ENCODE measurements around the gene GRIK4. TPM values are rescaled to one million over a fixed set of nuclear protein-coding genes. Genes with fewer than 3 reads are reported as not detected.

The GRIK4 gene
- total and polyA plus RNA-seq, 2 donors (not counting 1 experiment from before 2014, with no cell fraction given), result 0.12 to 0.27 TPM

DNA sequence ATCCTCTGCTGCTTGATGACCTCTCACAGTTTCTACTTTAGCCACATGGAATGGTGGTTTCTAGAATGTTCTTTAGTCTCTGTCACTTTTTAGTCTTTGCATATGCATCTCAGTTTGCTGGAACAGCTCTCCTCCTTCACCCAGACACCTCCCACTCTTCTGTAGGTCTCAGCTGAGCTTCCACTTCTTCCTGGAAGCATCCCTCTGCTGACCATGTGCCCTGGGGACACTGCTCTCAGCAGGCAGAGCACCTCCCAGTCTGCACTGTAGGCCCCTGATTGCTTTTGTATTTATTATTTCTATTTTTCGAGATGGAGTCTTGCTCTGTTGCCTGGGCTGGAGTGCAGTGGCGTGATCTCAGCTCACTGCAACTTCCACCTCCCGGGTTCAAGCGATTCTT, 84.0 kb downstream of the GRIK4 start:
- H3K4me2 ChIP-seq (replicated peaks; ENCODE audit: low read depth, low read length, poor library complexity, severe bottlenecking), result no peak overlapping the region
- H3K36me3 ChIP-seq (replicated peaks in 1 of 2; ENCODE audit: control extremely low read depth in 1 of 2, control insufficient read depth in 1 of 2, extremely low read depth in 1 of 2, insufficient read depth in 2 of 2, low read length in 1 of 2), result no peaks in the 10 kb centered on the region
- H3K27ac Mint-ChIP-seq, result no peak overlapping the region
- DNase-seq, result no peak
- 94% methylated on average over 3 of the region's 4 CpGs for WGBS (ENCODE audit: insufficient coverage)
- intact Hi-C loops (cut with micrococcal nuclease), result no loop called here
- H3K4me3 ChIP-seq (ENCODE audit: control extremely low read depth in 1 of 5, extremely low read depth in 1 of 5, insufficient read depth in 1 of 5, low read depth in 2 of 5, low read length in 4 of 5), result no peak overlapping the region
- peaks cover 30% of the 10 kb centered on the region for H3K27me3 Mint-ChIP-seq
- no peaks in the 10 kb centered on the region for H3K4me1 Mint-ChIP-seq
- H3K4me3 Mint-ChIP-seq, result no peak overlapping the region
- peaks cover 0 to 3% (median 0%) of the 10 kb centered on the region in 4 experiments for H3K27me3 ChIP-seq (replicated peaks in 1 of 4; ENCODE audit: control extremely low read depth in 1 of 4, control insufficient read depth in 3 of 4, insufficient read depth in 4 of 4, low read length in 3 of 4)
- no peaks in the 10 kb centered on the region for H3K79me2 ChIP-seq (ENCODE audit: control insufficient read depth, insufficient read depth, low read length)
- H3K9me3 Mint-ChIP-seq (ENCODE audit: insufficient read depth), result no peaks in the 10 kb centered on the region
- TF ChIP-seq EZH2 (IDR thresholded peaks at IDR 0.05; ENCODE audit: borderline replicate concordance, insufficient read depth, low read depth, low read length, poor library complexity, severe bottlenecking), result no peak
- TF ChIP-seq, protein P1, sequence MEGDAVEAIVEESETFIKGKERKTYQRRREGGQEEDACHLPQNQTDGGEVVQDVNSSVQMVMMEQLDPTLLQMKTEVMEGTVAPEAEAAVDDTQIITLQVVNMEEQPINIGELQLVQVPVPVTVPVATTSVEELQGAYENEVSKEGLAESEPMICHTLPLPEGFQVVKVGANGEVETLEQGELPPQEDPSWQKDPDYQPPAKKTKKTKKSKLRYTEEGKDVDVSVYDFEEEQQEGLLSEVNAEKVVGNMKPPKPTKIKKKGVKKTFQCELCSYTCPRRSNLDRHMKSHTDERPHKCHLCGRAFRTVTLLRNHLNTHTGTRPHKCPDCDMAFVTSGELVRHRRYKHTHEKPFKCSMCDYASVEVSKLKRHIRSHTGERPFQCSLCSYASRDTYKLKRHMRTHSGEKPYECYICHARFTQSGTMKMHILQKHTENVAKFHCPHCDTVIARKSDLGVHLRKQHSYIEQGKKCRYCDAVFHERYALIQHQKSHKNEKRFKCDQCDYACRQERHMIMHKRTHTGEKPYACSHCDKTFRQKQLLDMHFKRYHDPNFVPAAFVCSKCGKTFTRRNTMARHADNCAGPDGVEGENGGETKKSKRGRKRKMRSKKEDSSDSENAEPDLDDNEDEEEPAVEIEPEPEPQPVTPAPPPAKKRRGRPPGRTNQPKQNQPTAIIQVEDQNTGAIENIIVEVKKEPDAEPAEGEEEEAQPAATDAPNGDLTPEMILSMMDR (IDR thresholded peaks at IDR 0.05), result no peak
- no peak overlapping the region for H2AFZ ChIP-seq (ENCODE audit: insufficient read depth, low read depth, low read length, poor library complexity, severe bottlenecking)
- no peaks in the 10 kb centered on the region for H3K4me1 ChIP-seq (ENCODE audit: control insufficient read depth in 2 of 2, insufficient read depth in 2 of 2, low read length in 2 of 2)
- no peak overlapping the region for H3K9ac ChIP-seq (ENCODE audit: low read length)
- no peak for ATAC-seq (ENCODE audit: low read depth)
- ChIA-PET POLR2A (no interaction called here), CTCF (no interaction called here)
- H3K27ac ChIP-seq (ENCODE audit: low read length in 2 of 2), result no peak overlapping the region
- no peaks in the 10 kb centered on the region for H4K20me1 ChIP-seq (ENCODE audit: control insufficient read depth, insufficient read depth, low read length, poor library complexity, severe bottlenecking)
- no peaks in the 10 kb centered on the region for H3K9me3 ChIP-seq (ENCODE audit: control extremely low read depth in 1 of 3, control insufficient read depth in 2 of 3, insufficient read depth in 1 of 3, low read length in 2 of 3)

DNA sequence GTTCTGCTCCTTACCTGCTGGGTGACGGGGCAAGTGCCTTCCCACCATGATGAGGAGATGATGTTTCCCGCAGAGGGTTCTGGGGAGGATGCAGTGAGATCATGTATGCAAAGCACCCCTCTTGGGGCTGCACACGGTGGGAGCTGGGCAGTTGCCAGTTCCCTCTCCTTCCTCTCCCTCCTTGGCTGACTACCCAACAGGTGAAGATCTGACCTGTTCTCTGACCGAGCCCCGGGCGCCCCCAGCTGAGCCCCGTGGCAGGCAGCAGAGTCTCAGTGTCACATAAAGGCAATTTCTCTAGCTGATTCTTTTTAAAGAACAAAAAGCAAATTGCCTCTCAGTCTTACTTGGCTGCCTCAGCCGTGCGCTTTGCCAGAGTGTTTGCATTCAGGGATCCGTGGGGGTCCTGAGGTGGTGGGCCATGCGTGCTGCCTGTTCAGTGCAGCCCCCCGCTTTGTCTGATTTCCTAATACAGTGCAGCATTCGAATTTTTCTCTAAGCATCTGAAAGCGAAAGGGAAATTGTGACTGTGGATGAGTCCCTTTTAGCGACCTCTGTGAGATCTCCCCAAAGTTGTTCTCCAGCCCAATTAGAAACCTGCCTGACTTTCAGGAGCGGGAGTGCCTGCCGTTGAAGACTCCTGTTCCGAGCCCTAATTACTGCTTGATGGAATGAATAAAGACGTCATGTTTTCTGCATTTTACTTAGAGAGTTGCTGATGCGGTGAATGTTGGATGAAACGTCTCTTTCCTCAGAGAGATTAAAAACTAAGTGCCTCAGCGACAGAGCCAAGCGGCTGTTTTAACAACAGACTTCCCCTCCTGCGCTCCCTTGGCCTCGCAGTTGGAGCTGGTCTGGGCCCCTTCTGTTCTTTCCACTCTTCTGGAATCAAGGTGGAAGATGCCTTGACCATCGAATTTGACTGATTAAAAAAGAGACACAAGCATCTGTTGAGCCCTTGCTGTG, 86.0 kb downstream of the GRIK4 start:
- WGBS (ENCODE audit: insufficient coverage), result 75% methylated on average over 20 of the region's 26 CpGs
- no peak for ATAC-seq (ENCODE audit: low read depth)
- no peak overlapping the region for H2AFZ ChIP-seq (ENCODE audit: insufficient read depth, low read depth, low read length, poor library complexity, severe bottlenecking)
- no peaks in the 10 kb centered on the region for H3K4me1 ChIP-seq (ENCODE audit: control insufficient read depth in 2 of 2, insufficient read depth in 2 of 2, low read length in 2 of 2)
- no peak for DNase-seq
- H3K36me3 ChIP-seq (replicated peaks in 1 of 2; ENCODE audit: control extremely low read depth in 1 of 2, control insufficient read depth in 1 of 2, extremely low read depth in 1 of 2, insufficient read depth in 2 of 2, low read length in 1 of 2), result no peaks in the 10 kb centered on the region
- no peaks in the 10 kb centered on the region for H3K9me3 ChIP-seq (ENCODE audit: control extremely low read depth in 1 of 3, control insufficient read depth in 2 of 3, insufficient read depth in 1 of 3, low read length in 2 of 3)
- no peaks in the 10 kb centered on the region for H4K20me1 ChIP-seq (ENCODE audit: control insufficient read depth, insufficient read depth, low read length, poor library complexity, severe bottlenecking)
- no peaks in the 10 kb centered on the region for H3K79me2 ChIP-seq (ENCODE audit: control insufficient read depth, insufficient read depth, low read length)
- Mint-ChIP-seq H3K9me3 (ENCODE audit: insufficient read depth) (no peaks in the 10 kb centered on the region), H3K27ac (no peak overlapping the region), H3K27me3 (peaks cover 26% of the 10 kb centered on the region), H3K4me1 (no peaks in the 10 kb centered on the region), H3K4me3 (no peak overlapping the region)
- POLR2A ChIA-PET, result no interaction called here
- CTCF ChIA-PET, result no interaction called here
- TF ChIP-seq, protein P1 (IDR thresholded peaks at IDR 0.05), result no peak
- no peak for TF ChIP-seq EZH2 (IDR thresholded peaks at IDR 0.05; ENCODE audit: borderline replicate concordance, insufficient read depth, low read depth, low read length, poor library complexity, severe bottlenecking)
- peaks cover 0 to 3% (median 0%) of the 10 kb centered on the region in 4 experiments for H3K27me3 ChIP-seq (replicated peaks in 1 of 4; ENCODE audit: control extremely low read depth in 1 of 4, control insufficient read depth in 3 of 4, insufficient read depth in 4 of 4, low read length in 3 of 4)
- no peak overlapping the region for H3K4me3 ChIP-seq (ENCODE audit: control extremely low read depth in 1 of 5, extremely low read depth in 1 of 5, insufficient read depth in 1 of 5, low read depth in 2 of 5, low read length in 4 of 5)
- intact Hi-C loops (cut with micrococcal nuclease), result no loop called here
- no peak overlapping the region for H3K27ac ChIP-seq (ENCODE audit: low read length in 2 of 2)
- no peak overlapping the region for H3K4me2 ChIP-seq (replicated peaks; ENCODE audit: low read depth, low read length, poor library complexity, severe bottlenecking)
- no peak overlapping the region for H3K9ac ChIP-seq (ENCODE audit: low read length)
